ENCODE results near the gene GPC5. TPM values are rescaled to one million over a fixed set of nuclear protein-coding genes. Genes with fewer than 3 reads are reported as not detected.
"Not testable (repeated sequence)": the region's sequence is repeated elsewhere in the genome, so short reads cannot be mapped to it uniquely, and the experiment has no call there.

Gene GPC5
- 1 to 10 TPM in 1 of 4 donors, under 1 TPM in 1, not detected in 2; 0.74 to 1.1 TPM for total RNA-seq

DNA sequence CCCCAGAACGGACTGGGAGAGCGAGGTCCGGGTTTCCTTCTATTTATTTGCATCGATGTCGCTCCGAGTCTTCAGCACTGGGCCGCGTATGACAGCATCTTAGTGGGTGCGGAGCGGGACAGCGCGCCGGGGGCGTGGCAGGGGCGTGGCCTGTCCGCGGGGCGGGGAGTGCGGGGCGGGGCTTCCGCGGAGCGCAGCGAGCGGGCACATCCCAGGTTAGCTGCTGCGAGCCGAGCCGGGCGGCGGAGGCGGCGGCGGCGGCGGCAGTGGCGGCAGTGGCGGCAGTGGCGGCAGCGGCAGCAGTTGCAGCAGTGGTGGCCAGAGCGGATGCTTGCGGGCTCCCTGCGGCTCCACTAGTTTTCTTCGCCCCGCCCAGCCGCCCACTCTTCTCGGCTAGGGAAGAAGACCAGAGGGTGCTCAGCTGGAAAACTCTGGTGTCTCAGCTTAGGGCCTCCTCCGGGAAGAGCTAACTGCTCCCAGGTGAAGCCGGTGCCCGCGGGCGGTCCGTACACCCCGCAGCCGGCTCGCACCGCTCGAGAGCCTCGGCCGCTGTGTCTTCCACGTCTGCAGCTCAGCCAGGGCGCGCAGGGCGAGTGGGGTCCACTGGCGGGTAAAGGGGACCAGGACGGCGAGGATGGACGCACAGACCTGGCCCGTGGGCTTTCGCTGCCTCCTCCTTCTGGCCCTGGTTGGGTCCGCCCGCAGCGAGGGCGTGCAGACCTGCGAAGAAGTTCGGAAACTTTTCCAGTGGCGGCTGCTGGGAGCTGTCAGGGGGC lies at the start of gene GPC5:
Gene GPC5, plus strand, starts transcription at position 209 of the 776 bp plus-strand sequence.
- ATAC-seq (ENCODE audit: low FRiP score) (peak; percentile 93), DNase-seq (ENCODE audit: low spot score) (peak; percentile 57)

GRCh38 chr13:91348906-91349435 lies 49.5 kb upstream of the GPC5 start:
- peak in 2 of 3 donors; percentile 91 to 95 for TF ChIP-seq CTCF (IDR thresholded peaks at IDR 0.05)
- peak; percentile 98 for DNase-seq (ENCODE audit: low spot score)
- ATAC-seq (ENCODE audit: low FRiP score) = peak; percentile 82

More for the DNA sequence above, at the start of gene GPC5:
- no peak for TF ChIP-seq CTCF (IDR thresholded peaks at IDR 0.05)

DNA sequence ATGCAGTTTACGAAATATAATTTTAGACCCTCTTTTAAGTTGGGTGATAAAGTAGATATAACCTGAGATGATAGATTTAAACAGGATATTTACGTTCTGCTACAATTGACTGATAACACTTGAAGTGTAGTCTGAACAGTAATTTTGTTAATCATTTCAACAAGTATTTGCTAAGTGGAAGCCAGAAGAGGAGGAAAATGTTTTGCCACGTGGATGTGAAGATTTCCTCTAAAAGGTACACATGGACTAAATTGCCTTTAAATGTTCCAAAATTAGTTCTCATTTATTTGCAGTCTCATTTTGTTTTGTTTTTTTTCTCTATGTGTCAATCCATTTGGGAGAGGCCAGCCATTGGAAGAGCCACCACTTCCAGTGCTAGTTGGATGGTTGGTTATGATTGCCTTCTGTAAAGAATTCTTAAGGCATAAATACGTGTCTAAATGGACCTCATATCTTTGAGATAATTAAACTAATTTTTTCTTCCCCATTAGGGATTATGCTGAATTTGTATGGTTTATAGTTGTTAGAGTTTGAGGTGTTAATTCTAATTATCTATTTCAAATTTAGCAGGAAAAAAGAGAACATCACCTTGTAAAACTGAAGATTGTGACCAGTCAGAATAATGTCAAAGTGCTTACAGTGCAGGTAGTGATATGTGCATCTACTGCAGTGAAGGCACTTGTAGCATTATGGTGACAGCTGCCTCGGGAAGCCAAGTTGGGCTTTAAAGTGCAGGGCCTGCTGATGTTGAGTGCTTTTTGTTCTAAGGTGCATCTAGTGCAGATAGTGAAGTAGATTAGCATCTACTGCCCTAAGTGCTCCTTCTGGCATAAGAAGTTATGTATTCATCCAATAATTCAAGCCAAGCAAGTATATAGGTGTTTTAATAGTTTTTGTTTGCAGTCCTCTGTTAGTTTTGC lies 48.2 kb upstream of the GPC5 start:
- DNase-seq (ENCODE audit: low spot score) = no peak
- no peak for ATAC-seq (ENCODE audit: low FRiP score)
- TF ChIP-seq CTCF (IDR thresholded peaks at IDR 0.05) = no peak

DNA sequence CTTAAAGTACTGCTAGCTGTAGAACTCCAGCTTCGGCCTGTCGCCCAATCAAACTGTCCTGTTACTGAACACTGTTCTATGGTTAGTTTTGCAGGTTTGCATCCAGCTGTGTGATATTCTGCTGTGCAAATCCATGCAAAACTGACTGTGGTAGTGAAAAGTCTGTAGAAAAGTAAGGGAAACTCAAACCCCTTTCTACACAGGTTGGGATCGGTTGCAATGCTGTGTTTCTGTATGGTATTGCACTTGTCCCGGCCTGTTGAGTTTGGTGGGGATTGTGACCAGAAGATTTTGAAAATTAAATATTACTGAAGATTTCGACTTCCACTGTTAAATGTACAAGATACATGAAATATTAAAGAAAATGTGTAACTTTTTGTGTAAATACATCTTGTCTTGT lies 47.3 kb upstream of the GPC5 start:
- no peak for TF ChIP-seq CTCF (IDR thresholded peaks at IDR 0.05)
- DNase-seq (ENCODE audit: low spot score) (no peak), ATAC-seq (ENCODE audit: low FRiP score) (no peak)

- no peak for ATAC-seq (ENCODE audit: low FRiP score)
Measured at GRCh38 chr13:91351980-91352379, 46.4 kb upstream of the GPC5 start.

DNA sequence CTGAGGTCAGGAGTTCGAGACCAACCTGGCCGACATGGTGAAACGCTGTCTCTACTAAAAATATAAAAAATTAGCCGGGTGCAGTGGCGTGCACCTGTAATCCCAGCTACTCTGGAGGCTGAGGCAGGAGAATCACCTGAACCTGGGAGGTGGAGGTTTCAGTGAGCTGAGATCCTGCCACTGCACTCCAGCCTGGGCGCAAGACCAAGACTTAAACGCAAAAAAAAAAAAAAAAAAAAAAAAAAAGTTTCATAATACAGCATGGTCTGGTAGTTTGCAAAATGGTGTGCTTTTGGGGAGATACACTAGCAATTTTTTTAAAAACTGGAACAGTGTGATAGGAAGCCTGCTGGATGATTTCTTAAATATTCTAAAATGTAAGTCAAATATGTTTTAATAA lies 45.5 kb upstream of the GPC5 start:
- not testable (repeated sequence) for ATAC-seq (ENCODE audit: low FRiP score); DNase-seq (ENCODE audit: low spot score)

More at GRCh38 chr13:91351980-91352379, 46.4 kb upstream of the GPC5 start:
- TF ChIP-seq CTCF (IDR thresholded peaks at IDR 0.05) = no peak
- no peak for DNase-seq (ENCODE audit: low spot score)

- DNase-seq (ENCODE audit: low spot score) (no peak), ATAC-seq (ENCODE audit: low FRiP score) (no peak)
- TF ChIP-seq CTCF (IDR thresholded peaks at IDR 0.05) = no peak
Measured at GRCh38 chr13:91353494-91353893, 44.9 kb upstream of the GPC5 start.
